Endothelial cell of hepatic sinusoid (primary cell): ENCODE results near the gene ATP2A2.
"Not testable (repeated sequence)": the region's sequence is repeated elsewhere in the genome, so short reads cannot be mapped to it uniquely, and the experiment has no call there.

Source experiments
- in situ Hi-C: cut with HindIII; loops from 2 replicates; pipeline ENCODE4 v1.10.0; 2017; ENCODE audit warnings: low sequenced_read_pairs

The ATP2A2 gene

GRCh38 chr12:110280779-110281548, at the start of gene ATP2A2:
Gene ATP2A2 (plus strand): TSS chr12:110281247. CDS start chr12:110281790, 543 bp downstream.
- in situ Hi-C loops: loop anchor here (10.0 kb wide), 2 partner anchors 104 to 116 kb away; no protein-coding TSS in a partner anchor

GRCh38 chr12:110233212-110233903, 47.7 kb upstream of the ATP2A2 start:
- in situ Hi-C loops: no loop called here

GRCh38 chr12:110234331-110234751, 46.7 kb upstream of the ATP2A2 start:
- in situ Hi-C loops: no loop called here

- in situ Hi-C loops: no loop called here
Measured at GRCh38 chr12:110234755-110235154, 46.3 kb upstream of the ATP2A2 start.

GRCh38 chr12:110235383-110235782, 45.7 kb upstream of the ATP2A2 start:
- in situ Hi-C loops: no loop called here

- in situ Hi-C loops: no loop called here
Measured at GRCh38 chr12:110243227-110243626, 37.8 kb upstream of the ATP2A2 start.

GRCh38 chr12:110244372-110244771, 36.7 kb upstream of the ATP2A2 start:
- in situ Hi-C loops: no loop called here

GRCh38 chr12:110244829-110245228, 36.2 kb upstream of the ATP2A2 start:
- in situ Hi-C loops: no loop called here

- in situ Hi-C loops: no loop called here
Measured at GRCh38 chr12:110245369-110245772, 35.7 kb upstream of the ATP2A2 start.

GRCh38 chr12:110246636-110247339, 34.3 kb upstream of the ATP2A2 start:
- in situ Hi-C loops: no loop called here

GRCh38 chr12:110247340-110248095, 33.5 kb upstream of the ATP2A2 start:
- in situ Hi-C loops: no loop called here

GRCh38 chr12:110248096-110248447, 33.0 kb upstream of the ATP2A2 start:
- in situ Hi-C loops: no loop called here

- in situ Hi-C loops: no loop called here
Measured at GRCh38 chr12:110249105-110249504, 31.9 kb upstream of the ATP2A2 start.

GRCh38 chr12:110249716-110250225, 31.3 kb upstream of the ATP2A2 start:
- in situ Hi-C loops: loop anchor here (5.0 kb wide), 2 partner anchors 37 to 38 kb away; no protein-coding TSS in a partner anchor

- in situ Hi-C loops: loop anchor here (5.0 kb wide), 2 partner anchors 36 to 39 kb away; no protein-coding TSS in a partner anchor
Measured at GRCh38 chr12:110251381-110251780, 29.7 kb upstream of the ATP2A2 start.

- in situ Hi-C loops: loop anchor here (5.0 kb wide), 2 partner anchors 35 to 40 kb away; no protein-coding TSS in a partner anchor
Measured at GRCh38 chr12:110252716-110253115, 28.3 kb upstream of the ATP2A2 start.

- in situ Hi-C loops: loop anchor here (5.0 kb wide), 2 partner anchors 34 to 41 kb away; no protein-coding TSS in a partner anchor
Measured at GRCh38 chr12:110253176-110253575, 27.9 kb upstream of the ATP2A2 start.

- in situ Hi-C loops: loop anchor here (5.0 kb wide), 2 partner anchors 32 to 43 kb away; no protein-coding TSS in a partner anchor
Measured at GRCh38 chr12:110254971-110255540, 26.0 kb upstream of the ATP2A2 start.

GRCh38 chr12:110255890-110256456, 25.1 kb upstream of the ATP2A2 start:
- in situ Hi-C loops: not testable (repeated sequence)
